Keratinocyte (primary cell): ENCODE measurements around the gene ZPLD1. TPM values are rescaled to one million over a fixed set of nuclear protein-coding genes. Genes with fewer than 3 reads are reported as not detected.
A peak's percentile ranks its signal among the peaks of the same experiment; 100 is the strongest.

Experiments used
- DNase-seq: peaks from one replicate; pipeline ENCODE4 v3.0.0-alpha.2; 2011; ENCODE audit warnings: low read depth, missing footprints, low spot score
- FAIRE-seq: peaks from 2 replicates; lab custom pipeline; 2011; peaks lifted over from hg19 to GRCh38; lab: Jason Lieb, UNC
- H2AFZ ChIP-seq: 2 replicates; pipeline ENCODE4 v1.6.0; 2012; ENCODE audit warnings: low read length, control low read depth, inconsistent platforms; ENCODE audit not compliant: control insufficient read depth
- H3K27ac ChIP-seq: 2 replicates; pipeline ENCODE4 v1.5.1; 2011; ENCODE audit warnings: low read length; ENCODE audit not compliant: control insufficient read depth, insufficient read depth
- H3K27me3 ChIP-seq: 3 replicates; pipeline ENCODE4 v1.6.0; 2011; ENCODE audit warnings: low read length; ENCODE audit not compliant: control insufficient read depth, insufficient read depth; ENCODE audit errors: extremely low read depth
- H3K36me3 ChIP-seq, 2 experiments: 2 replicates in 1 of 2; 3 replicates in 1 of 2; pipeline ENCODE4 v1.5.1; 2011; ENCODE audit warnings: low read length in 2 of 2, mild to moderate bottlenecking in 1 of 2; ENCODE audit not compliant: control insufficient read depth in 2 of 2, insufficient read depth in 2 of 2; ENCODE audit errors: extremely low read depth in 1 of 2
- H3K4me1 ChIP-seq: 3 replicates; pipeline ENCODE4 v1.5.1; 2011; ENCODE audit warnings: low read length; ENCODE audit not compliant: control insufficient read depth, insufficient read depth; ENCODE audit errors: extremely low read depth
- H3K4me2 ChIP-seq: 3 replicates; pipeline ENCODE4 v1.6.0; 2011; ENCODE audit warnings: low read depth, low read length; ENCODE audit not compliant: control insufficient read depth, insufficient read depth; ENCODE audit errors: extremely low read depth
- H3K4me3 ChIP-seq, 3 experiments: fragments of 200-600 bp in 1 of 3; sonication (generic) in 1 of 3; 2 replicates in 2 of 3; 3 replicates in 1 of 3; pipeline ENCODE4 v1.5.1; 2011 to 2016; ENCODE audit warnings: low read length in 3 of 3, mild to moderate bottlenecking in 3 of 3, control low read depth in 2 of 3, inconsistent platforms in 1 of 3, low read depth in 1 of 3, mixed read lengths in 1 of 3, mixed run types in 1 of 3, moderate library complexity in 1 of 3; ENCODE audit not compliant: control insufficient read depth in 2 of 3, insufficient read depth in 2 of 3; ENCODE audit errors: extremely low read depth in 1 of 3
- H3K79me2 ChIP-seq: 2 replicates; pipeline ENCODE4 v1.6.0; 2012; ENCODE audit warnings: low read length; ENCODE audit not compliant: control insufficient read depth, insufficient read depth
- H3K9ac ChIP-seq: 3 replicates; pipeline ENCODE4 v1.6.0; 2011; ENCODE audit warnings: low read length; ENCODE audit not compliant: control insufficient read depth, insufficient read depth; ENCODE audit errors: extremely low read depth
- H3K9me1 ChIP-seq: 3 replicates; pipeline ENCODE4 v1.6.0; 2011; ENCODE audit warnings: low read length; ENCODE audit not compliant: control insufficient read depth, insufficient read depth; ENCODE audit errors: extremely low read depth
- H3K9me3 ChIP-seq: 2 replicates; pipeline ENCODE4 v1.5.1; 2012; ENCODE audit warnings: low read depth, low read length; ENCODE audit not compliant: control insufficient read depth
- H4K20me1 ChIP-seq: 3 replicates; pipeline ENCODE4 v1.6.0; 2011; ENCODE audit warnings: low read length; ENCODE audit not compliant: control insufficient read depth, insufficient read depth; ENCODE audit errors: extremely low read depth
- CTCF ChIP-seq, 3 experiments: IDR thresholded peaks in 1 of 3; conservative IDR thresholded peaks in 1 of 3; optimal IDR thresholded peaks in 1 of 3; 2 replicates in 2 of 3; 3 replicates in 1 of 3; pipeline versions ENCODE3 to v1.5.1; 2011; ENCODE audit warnings: low read length in 3 of 3, mild to moderate bottlenecking in 3 of 3, moderate library complexity in 2 of 3, control low read depth in 1 of 3, inconsistent platforms in 1 of 3; ENCODE audit not compliant: insufficient read depth in 2 of 3; ENCODE audit errors: extremely low read depth in 1 of 3
- EZH2 ChIP-seq: IDR thresholded peaks from one replicate; pipeline ENCODE4 v1.6.1; 2012; ENCODE audit warnings: inconsistent platforms, mild to moderate bottlenecking, low read length, moderate library complexity
- dilution Hi-C: fragments of 300-500 bp; cut with MboI; formaldehyde crosslinking; loops from one replicate; pipeline ENCODE4 v1.7.0; 2020; ENCODE audit warnings: low sequenced_read_pairs; ENCODE audit not compliant: extremely low pct_ligation_motif_present
- polyA plus RNA-seq, 5 experiments: library from polyadenylated mRNA; depleted of rRNA in 3 of 5; stranded (reverse) in 3 of 5; stranded (forward) in 1 of 5; unstranded in 1 of 5; fragments of >200 nt; gene quantifications; 1 replicate in 1 of 5; 2 replicates in 3 of 5; 3 replicates in 1 of 5; pipeline versions ENCODE4 v1.2.1 to v1.2.3, GENCODE V29; 2011 to 2012; ENCODE audit warnings: missing spikeins in 2 of 5, low read depth in 1 of 5, low replicate concordance in 1 of 5

ZPLD1 gene
- polyA plus RNA-seq, 1 donor (not counting 4 experiments of a cell fraction or from before 2014, with no cell fraction given): 2.1 TPM

- Histone ChIP-seq H3K79me2 (no peaks in the 10 kb centered on the region), H3K4me2 (no peak overlapping the region), H3K9me1 (no peaks in the 10 kb centered on the region), H3K27me3 (no peaks in the 10 kb centered on the region), H4K20me1 (no peaks in the 10 kb centered on the region), H3K36me3 (no peaks in the 10 kb centered on the region), H3K4me3 (no peak overlapping the region), H3K9ac (no peak overlapping the region), H3K4me1 (no peaks in the 10 kb centered on the region), H3K9me3 (no peaks in the 10 kb centered on the region), H3K27ac (no peak overlapping the region), H2AFZ (no peak overlapping the region)
- peak; percentile 64 for FAIRE-seq
- DNase-seq: no peak
- TF ChIP-seq EZH2 (no peak), CTCF (optimal IDR thresholded peaks at IDR 0.05 in 1 of 3, IDR thresholded peaks at IDR 0.05 in 1 of 3, conservative IDR thresholded peaks at IDR 0.05 in 1 of 3; ENCODE audit: extremely low read depth in 1 of 3, insufficient read depth in 2 of 3, low read length in 3 of 3) (peak in 1 of 3 experiments; percentile 4)
- dilution Hi-C loops: no loop called here
Observed at GRCh38 chr3:102466001-102466400, 31.2 kb downstream of the ZPLD1 start.

- dilution Hi-C loops: no loop called here
- H3K27me3 ChIP-seq: no peaks in the 10 kb centered on the region
Observed at GRCh38 chr3:102470066-102470465, 35.3 kb downstream of the ZPLD1 start.

More at GRCh38 chr3:102470066-102470465, 35.3 kb downstream of the ZPLD1 start:
- FAIRE-seq (no peak), DNase-seq (no peak)
- Histone ChIP-seq H4K20me1 (no peaks in the 10 kb centered on the region), H3K79me2 (no peaks in the 10 kb centered on the region), H3K4me1 (no peaks in the 10 kb centered on the region), H3K36me3 (no peaks in the 10 kb centered on the region), H3K4me2 (no peak overlapping the region), H2AFZ (no peak overlapping the region), H3K27ac (no peak overlapping the region), H3K4me3 (no peak overlapping the region), H3K9ac (no peak overlapping the region), H3K9me1 (no peaks in the 10 kb centered on the region), H3K9me3 (no peaks in the 10 kb centered on the region)
- no peak for TF ChIP-seq CTCF (optimal IDR thresholded peaks at IDR 0.05 in 1 of 3, IDR thresholded peaks at IDR 0.05 in 1 of 3, conservative IDR thresholded peaks at IDR 0.05 in 1 of 3; ENCODE audit: extremely low read depth in 1 of 3, insufficient read depth in 2 of 3, low read length in 3 of 3)
- no peak for TF ChIP-seq EZH2
